ENCODE data around the gene ZNF469.

The ZNF469 gene

DNA sequence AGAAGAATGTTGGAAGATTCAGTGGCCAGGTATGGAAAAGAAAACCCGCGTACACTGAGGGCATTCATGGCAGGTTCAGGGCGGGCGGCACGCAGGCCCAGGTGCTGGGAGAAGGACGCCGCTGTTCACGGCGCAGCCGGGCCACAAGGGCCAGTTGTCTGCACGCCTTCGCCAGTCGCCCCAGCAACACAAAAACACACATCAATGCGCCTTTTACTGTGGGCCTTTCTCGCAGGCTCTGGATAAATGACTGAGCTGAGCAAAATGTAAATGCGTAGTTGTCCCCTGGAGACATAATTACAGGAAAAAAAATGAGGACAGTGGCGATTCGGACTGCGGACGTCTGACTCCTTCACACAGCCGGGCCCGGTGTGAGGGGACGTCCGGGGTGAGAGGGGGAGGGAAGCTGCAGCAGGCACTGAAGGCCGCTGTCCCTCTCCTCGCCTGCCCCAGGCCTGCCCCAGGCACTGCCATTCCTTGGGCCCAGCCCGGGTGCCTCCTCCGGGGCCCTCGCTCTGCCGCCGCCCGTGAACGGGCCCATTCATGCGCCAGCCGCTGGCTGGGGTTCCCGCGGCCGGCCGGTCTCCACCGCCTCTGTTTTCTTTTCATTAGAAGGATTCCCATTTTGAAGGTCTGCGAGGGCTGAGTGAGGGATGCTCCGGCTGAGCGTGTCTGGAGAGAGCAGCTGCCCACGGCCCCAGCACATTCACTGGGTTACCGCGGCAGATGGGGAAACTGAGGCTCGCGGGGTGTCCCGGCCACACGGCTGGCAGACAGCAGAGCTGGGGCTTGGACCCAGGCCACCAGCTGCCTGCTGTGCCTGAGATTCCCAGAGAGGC, 6.5 kb upstream of the ZNF469 start:
- DNase-seq (ENCODE audit: extremely low spot score, insufficient read length, low read depth), result no peak
- FAIRE-seq, result no peak

DNA sequence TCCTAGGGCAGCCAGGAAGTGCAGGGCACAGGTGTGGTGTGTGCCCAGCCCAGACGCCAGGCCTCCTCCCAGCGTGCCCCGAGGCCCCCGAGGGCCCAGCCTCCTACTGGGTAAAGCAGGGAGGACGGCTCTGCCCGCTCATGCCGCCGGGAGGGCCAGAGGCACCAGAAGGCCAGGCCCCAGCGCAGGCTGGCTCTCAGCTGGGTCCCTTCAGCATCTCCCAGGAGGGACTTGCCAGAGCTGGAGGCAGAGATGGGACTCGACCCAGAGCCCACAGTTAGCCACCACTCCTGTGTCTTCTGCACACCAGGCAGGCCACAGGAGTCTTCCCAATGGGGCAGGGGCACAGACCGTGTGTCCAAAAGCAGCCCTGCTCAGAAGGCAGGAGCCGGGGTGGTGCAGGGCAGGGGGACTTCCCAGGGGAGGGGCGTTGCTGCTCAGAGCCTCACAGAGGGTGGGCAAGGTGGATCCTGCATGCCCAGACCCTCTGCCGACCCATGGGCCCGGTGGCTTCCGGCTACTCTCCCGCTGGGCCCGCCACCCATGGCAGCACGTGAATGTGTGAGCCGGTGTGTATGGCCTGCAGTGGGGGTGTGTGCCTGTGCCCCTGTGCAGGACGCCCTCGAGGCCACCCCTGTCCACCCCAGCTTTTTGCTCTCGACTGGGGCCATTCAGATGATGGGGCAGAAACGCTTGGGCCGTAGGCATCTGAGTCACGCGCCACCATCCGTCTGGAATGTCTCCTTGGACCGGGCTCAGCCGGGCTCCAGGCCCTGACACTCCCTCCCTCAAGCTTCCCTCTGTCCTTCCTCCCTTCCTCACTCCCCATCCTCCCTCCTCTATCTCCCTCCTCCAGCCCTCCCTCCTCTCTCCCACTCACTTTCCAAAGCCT, 5.7 kb upstream of the ZNF469 start:
- FAIRE-seq, result no peak
- DNase-seq (ENCODE audit: extremely low spot score, insufficient read length, low read depth), result no peak

DNA sequence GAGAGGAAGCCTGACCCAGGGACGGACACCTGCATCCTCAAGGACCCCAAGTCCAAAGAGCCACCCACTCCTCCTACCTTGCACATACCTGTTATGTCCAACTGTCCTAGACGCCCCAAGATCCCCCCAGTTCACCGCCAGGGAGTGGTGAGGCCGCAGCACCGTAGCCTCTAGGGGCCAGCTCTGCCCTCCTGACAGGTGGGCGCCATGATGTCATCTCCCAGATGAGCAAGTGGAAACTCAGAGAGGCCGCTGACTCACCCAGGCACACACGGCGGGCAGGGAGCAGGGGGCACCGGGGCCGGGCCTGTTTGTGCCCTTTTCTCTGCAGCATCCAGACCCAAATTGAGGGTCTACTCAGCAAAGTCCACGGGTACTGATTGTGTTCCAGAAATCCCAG, 4.8 kb upstream of the ZNF469 start:
- FAIRE-seq (no peak), DNase-seq (ENCODE audit: extremely low spot score, insufficient read length, low read depth) (no peak)

DNA sequence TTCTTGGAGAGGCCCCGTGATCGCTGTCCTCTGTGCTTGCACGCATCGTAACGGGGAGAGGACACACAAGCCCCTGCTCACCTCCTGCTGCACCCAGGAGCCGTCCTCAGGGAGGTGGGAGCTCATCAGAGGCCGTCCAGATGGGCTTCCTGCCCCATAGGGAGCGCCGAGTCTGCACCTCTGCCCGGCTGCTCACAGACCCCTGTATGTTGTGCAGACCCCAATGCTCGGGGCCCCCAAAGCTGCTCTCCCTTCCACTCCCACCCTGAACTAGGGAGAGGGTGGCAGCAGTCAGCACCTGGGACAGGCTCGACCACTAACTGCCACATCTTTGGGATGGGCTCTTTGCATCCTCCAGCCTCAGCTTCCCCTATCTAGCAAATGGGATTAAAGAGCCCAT, 4.4 kb upstream of the ZNF469 start:
- no peak for DNase-seq (ENCODE audit: extremely low spot score, insufficient read length, low read depth)
- no peak for FAIRE-seq

DNA sequence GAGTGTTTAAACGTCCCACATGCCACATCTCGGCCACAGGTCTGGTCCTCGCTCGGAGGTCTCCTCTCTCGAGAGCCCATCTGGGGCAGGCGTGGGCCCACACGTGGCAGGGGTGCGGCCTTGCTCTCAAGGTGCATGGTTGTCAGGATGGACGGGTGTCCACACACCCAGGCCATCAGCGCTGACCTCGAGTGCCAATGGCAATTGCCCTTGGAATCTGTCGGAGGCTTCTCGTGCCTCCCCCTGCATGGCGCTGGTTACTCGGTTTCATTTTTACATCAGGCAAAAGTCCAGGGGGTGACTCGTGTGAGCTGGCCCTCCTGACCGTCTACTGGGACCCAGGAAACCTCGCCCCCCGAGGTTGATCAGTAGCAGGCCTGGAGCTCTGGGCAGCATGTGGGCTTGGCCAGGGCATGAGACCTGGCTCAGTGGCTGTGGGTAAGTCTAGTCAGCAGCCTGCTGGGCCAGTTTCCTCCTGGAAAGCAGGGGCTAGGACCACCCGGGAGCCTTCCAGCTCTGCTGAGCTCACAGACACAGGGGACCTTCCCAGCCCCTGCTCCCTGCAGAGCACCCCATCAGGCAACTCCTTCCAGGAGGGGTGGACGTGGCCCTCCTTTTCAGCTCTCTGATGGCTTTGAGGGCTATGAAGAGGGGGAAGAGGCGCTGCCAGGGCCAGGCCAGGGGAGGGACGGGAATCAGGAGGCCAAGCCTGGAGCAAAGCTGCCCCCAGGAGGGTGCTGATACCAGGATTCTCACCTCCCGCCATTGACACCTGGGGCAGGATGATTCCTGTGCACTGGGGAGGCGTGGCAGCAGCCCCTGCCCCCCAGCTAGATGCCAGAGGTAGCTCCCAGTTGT, 3.7 kb upstream of the ZNF469 start:
- no peak for DNase-seq (ENCODE audit: extremely low spot score, insufficient read length, low read depth)
- no peak for FAIRE-seq

DNA sequence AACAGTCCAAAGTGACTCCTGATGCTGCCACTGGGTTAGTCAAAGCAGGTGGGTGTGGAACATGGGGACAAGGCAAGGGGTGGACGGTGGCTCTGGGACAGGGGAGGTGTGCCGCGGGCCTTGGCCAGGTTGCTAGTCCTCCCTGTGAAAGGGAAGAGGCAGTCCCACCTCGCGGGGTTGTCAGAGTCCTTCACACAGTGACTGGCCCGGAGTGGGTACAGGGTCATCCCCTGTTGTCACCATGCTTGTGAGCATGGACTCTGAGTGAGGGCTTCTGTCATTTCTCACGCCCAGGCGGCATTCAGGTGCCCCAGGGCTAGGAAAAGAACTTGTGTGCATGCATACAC, 3.1 kb upstream of the ZNF469 start:
- DNase-seq (ENCODE audit: extremely low spot score, insufficient read length, low read depth), result no peak
- FAIRE-seq, result no peak

DNA sequence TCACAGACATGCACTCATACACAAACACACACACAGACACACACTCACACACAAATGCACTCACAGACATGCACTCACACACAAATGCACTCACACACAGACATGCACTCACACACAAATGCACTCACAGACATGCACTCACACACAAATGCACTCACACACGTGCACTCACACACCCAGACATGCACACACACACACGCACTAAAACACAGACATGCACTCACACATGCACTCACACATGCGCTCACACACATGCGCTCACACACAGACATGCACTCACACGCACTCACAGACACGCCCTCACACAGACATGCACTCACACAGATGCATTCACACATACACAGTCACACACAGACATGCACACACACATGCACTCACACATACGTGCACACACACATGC, 2.7 kb upstream of the ZNF469 start:
- DNase-seq (ENCODE audit: extremely low spot score, insufficient read length, low read depth) (no peak), FAIRE-seq (no peak)

DNA sequence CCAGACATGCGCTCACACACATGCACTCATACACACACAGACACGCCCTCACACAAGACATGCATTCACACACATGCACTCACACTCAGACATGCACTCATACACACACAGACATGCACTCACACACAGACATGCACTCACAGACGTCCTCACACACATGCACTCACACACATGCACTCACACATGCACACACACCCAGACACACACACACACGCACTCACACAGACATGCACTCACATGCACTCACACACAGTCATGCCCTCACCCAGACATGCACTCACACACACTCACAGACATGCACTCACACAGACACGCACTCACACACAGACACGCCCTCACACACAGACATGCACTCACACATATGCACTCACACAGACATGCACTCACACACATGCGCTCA, 2.1 kb upstream of the ZNF469 start:
- FAIRE-seq (no peak), DNase-seq (ENCODE audit: extremely low spot score, insufficient read length, low read depth) (no peak)

DNA sequence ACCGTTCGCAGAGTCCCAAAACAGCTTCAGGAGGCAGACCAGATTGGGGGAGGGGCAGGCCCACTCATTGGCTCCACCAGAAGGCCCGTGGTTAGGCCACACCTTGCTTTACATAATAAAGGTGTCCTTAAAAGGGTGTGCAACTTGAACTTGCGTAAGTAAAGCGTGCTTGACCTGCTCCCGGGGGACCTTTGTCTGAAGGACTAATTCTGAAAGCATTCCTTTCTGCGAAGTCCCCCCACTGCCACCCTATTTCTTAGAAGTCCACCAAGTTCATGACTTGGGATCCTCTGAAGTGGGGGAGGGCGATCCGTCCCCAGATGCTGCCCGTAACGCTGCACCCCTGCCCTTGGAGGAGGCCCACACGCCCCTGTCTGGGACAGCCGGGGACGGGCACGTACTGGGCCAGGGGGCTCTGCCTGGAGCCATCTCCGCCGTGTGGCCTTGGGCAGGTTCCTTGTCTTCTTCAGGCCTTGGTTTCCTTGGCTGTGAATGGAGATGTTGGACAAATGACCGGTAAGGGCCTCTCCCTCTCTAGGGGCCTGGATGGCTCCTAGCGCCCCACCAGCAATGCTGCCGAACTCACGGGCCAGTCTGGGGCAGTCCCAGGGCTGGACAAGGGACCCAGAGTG, 823 bp upstream of the ZNF469 start:
- FAIRE-seq, result no peak

DNA sequence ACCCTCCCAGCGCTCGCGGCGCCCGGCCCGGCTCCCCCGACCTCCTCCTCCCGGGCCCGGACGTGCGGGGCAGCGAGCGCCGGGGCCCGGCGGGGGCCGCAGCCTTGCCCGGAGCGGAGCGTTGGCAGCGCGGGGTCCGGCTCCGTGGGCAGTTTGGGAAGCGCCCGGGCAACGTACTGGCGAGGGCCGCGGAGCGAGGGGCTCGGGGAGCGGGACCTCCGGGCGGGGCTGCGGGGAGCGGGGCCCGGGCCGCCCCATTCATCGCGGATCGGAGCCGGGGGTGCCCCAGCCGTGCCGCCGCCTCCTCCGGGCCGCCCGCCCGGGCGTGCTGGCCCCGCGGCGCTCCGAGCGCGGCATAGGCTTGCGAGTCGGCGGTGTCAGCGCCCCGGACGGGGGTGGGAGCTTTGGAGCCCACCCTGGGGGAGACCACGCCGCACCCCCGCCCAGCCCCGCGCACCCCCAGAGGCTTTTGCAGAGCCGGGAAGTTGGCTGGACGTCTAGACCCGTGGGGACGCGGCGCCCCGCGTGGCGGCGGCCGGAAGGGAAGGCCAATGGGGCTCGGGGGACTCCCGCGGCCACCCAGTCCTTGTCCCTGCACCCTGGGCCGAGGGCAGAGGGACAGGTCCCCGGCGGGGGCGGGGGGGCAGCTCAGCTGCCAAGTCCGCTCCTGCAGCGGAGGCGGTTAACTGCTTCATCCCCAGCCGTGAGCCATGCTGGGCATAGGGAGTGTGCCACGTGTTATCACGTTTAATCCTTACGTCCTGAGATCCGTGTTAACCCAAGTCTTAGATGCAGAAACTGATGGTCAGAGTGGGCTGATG, 852 bp downstream of the ZNF469 start:
- DNase-seq (ENCODE audit: extremely low spot score, insufficient read length, low read depth), result no peak
- no peak for FAIRE-seq

More for the DNA sequence above, 823 bp upstream of the ZNF469 start:
- no peak for DNase-seq (ENCODE audit: extremely low spot score, insufficient read length, low read depth)

DNA sequence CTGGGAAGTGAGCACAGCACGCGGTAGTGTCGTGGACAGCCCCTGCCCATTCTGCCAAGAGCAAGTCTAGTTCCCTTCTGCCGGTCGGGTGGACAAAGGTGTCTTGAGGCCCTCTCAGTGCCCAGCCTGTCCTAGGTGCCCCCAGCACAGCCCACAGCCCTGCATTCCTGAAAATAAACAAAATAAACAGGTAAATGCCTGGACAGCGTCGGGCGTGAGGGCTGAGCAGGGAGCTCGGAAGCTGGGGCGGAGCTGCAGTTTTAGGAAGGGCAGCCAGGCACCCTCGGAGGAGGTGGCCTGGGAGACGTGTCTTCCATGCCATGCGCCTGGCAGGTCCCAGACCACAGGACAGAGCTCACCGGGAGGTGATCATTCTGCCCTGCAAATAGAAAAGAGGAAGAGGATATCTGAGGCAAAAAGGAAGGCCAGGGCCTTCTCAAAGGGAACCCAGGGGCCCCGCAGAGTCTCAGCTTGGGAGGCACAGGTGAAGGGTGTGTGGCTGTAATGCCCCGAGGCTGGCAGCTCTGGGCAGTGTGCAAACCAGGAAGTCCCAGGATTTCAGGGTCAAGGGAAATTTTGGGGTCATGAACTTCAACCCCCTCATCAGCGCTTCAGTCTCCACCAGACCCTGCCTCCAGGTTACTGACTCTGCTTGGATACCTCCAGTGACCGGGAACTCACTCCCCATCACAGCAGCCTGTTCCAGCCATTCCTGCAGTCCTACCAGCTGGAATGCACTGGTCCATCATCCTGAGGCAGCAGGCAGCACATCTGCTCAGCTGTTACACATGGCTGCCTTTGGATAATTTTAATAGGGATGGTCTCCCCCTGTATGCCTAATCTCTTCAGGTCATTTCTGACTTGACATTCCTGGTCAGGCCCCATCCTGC, 1.7 kb downstream of the ZNF469 start:
- FAIRE-seq, result no peak
- DNase-seq (ENCODE audit: extremely low spot score, insufficient read length, low read depth), result no peak

DNA sequence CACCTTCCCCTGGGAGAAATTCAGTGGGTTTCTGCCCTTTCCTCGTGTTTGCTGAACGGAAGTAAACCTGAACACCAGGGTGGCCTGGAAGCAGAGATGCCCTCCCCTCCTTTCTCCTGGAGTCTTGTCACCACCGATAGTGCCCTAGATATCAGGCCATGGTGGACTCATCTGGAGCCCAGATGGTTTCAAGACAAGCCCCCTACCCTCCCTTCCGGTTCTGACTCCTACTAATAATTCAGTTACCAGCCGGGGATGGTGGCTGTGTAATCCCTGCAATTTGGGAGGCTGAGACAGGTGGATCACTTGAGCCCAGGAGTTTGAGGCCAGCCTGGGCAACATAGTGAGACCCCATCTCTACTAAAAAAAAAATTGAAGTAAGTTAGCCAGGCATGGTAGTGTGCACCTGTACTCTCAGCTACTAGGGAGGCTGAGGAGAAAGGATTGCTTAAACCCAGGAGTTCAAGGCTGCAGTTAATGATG, 2.4 kb downstream of the ZNF469 start:
- no peak for DNase-seq (ENCODE audit: extremely low spot score, insufficient read length, low read depth)
- no peak for FAIRE-seq

DNA sequence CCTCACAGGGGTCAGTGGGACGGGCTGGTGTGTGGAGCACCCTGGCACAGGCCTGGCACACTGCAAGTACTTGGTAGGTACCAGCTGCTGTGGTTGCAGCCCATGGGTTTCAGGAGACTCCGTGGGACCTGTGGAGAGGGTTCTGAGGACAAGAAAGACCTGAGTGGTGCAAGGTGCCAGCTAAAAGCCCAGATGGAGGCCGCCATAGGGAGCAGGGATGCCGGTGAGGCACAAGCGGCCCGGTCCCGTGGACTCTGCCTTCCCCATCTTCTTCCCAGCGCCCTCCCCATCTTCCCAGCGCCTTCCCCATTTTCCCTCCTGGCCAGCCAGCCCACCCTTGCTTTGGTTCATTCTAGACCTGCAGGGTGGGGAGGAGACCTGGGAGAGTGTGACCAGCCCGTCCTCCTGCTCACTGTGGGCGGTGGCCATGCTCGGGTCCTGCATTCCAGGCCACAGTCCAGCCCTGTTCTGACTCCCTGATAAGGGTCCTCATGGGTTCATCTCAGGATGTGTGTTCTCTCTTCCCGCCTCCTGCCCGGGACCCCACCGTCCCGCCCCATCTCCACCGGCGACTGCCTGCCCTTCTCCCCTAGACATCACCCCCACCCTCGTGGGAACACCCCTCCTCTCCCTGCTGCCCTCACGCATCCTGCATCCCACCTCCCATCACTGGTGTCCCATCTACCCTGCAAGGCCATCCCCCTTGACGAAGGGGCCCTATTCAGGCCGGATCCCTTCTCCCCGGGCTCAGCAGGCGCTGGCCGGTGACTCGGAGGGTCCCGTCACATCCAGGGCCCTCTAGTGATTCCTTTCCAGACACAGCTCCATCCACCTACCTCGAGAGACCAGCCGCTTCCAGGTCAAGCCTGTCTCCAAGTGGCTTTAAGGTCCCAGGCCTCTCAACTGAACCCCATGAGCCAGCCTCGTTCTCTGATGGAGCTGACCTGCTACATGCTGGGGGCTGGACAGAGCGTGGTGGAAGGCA, 3.4 kb downstream of the ZNF469 start:
- DNase-seq (ENCODE audit: extremely low spot score, insufficient read length, low read depth), result no peak
- FAIRE-seq, result no peak

DNA sequence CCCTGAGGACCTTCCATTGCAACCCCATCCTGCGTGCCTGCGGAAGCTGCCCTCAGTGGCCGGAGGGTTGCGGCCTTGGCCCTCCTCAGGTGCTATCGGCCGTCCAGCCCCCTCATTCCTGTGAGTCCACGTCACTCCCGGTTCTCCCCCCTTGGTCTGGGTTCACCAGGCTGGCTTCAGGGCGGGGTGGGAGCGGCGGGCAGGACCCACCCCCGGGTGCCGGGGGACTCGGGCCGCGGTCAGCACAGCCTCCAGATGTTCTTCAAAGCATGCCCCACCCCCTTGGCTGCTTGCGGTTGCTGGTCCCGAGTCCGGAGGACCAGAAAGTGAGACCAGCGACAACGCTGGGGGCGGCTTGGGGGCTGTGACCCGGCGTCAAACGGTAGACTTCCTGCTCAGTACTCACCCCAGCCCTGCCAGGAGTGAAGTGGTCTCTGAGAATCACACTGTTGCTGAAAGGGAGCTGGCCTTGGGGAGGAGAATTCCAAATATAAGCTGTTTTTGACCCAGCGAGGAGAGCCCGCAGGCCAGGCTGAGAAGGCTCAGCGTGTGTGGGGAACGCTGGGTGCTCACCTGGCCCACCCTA, 4.5 kb downstream of the ZNF469 start:
- no peak for DNase-seq (ENCODE audit: extremely low spot score, insufficient read length, low read depth)

DNA sequence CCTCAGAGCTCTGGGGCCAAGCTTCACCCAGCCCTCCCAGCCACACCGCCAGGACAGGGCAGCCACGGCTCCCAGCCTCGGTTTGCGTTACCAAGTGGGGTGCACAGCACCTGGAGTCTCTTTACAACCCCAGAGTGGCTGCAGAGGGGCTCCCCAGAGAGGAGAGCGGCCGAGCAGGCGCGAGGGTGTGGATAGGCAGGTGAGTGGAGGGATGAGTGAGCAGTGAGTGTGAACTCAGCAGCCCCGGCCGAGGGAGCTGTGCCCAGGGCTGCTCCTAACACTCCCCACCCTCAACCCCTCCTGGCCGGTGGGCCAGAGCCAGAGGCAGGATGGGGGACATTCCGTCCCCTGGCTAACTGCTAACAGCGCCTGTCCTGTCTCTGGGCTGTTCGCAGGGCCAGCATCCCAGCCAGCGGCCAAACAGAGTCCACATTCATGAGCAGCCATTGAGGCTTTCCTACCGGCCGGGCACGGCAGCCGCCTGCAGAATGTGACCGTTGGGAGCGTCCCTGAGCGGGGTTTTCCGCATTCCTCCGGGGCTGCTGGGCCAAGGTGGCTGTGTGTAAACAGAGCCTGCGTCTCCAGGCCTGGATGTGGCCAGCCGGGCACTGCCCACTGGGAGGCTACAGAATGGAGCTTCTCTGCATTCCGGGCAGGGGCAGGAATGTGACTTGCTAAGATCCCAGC, 5.3 kb downstream of the ZNF469 start:
- no peak for DNase-seq (ENCODE audit: extremely low spot score, insufficient read length, low read depth)
- no peak for FAIRE-seq

More for the DNA sequence above, 4.5 kb downstream of the ZNF469 start:
- FAIRE-seq, result no peak

DNA sequence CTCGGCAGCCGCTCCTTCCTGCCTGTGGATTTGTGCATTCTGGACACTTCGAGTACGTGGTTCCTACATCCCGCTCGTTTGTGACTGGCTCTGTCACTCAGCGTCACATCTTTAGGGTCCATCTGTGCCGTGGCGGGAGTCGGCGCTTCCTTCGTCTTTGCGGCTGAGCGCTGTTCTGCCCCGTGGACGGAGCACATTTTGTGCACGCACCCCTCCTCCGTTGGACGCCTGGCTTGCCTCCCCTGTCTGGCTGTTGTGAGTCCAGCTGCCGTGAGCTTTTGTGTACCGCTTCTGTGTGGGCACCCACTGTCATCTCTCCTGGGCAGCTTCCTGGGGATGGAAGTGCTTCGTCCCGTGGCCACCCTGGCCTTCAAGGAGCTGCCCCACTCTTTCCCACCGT, 6.4 kb downstream of the ZNF469 start:
- no peak for FAIRE-seq
- DNase-seq (ENCODE audit: extremely low spot score, insufficient read length, low read depth), result no peak

All from GM18507 (cell line).